Measurements from ENCODE around the gene UNC13A.

The UNC13A gene

DNA sequence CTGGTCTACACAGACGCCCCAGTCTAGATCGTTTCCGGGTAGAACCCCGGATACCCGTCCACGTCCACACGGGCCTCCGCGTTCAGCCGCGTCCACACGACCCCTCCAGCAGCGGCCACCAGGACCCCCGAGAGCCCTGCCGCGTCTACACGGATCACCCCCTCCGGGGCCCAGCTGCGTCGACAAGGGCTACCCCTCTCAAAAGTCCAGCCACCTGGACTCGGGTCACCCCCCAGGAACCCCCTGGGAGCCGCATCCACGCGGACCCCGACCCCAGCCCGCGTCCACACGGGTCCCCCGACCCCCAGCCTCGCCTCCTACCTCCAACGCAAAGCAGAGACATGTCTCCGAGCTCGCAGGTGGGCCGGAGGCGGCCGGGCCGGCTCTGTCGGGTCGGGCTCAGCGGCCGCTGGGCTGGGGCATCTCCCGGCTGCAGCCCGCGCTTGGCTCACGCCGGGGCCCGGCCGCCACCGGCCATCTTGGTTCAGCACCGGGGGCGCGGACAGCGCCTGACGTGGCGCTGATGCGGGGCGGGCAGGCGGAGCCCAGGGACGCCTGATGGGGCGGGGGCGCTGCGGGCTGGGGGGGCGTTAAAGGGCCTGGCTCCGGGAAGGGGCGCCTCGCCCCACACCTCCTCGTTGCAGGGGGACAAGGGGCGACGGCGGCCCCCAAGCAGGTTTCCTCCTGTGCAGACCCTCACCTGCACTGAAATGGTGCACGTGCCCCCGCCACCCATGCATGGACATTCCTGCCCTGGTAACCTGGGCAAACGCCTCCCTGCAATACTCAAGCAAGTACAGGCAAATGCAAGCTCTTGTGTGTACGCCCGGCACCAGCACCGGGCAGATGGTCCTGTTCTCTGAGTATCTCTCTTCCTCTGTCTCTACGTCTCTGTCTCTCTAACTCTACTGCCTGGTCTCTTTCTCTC, at the start of gene UNC13A:
Gene UNC13A, minus strand, starts transcription at position 498 of the 928 bp plus-strand sequence. Its CDS starts 155 bp downstream, at position 343.
- no peak within 1 kb of the TSS for H3K4me3 ChIP-seq (ENCODE audit: low read depth, low read length)
- TF ChIP-seq, protein P1, sequence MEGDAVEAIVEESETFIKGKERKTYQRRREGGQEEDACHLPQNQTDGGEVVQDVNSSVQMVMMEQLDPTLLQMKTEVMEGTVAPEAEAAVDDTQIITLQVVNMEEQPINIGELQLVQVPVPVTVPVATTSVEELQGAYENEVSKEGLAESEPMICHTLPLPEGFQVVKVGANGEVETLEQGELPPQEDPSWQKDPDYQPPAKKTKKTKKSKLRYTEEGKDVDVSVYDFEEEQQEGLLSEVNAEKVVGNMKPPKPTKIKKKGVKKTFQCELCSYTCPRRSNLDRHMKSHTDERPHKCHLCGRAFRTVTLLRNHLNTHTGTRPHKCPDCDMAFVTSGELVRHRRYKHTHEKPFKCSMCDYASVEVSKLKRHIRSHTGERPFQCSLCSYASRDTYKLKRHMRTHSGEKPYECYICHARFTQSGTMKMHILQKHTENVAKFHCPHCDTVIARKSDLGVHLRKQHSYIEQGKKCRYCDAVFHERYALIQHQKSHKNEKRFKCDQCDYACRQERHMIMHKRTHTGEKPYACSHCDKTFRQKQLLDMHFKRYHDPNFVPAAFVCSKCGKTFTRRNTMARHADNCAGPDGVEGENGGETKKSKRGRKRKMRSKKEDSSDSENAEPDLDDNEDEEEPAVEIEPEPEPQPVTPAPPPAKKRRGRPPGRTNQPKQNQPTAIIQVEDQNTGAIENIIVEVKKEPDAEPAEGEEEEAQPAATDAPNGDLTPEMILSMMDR (IDR thresholded peaks at IDR 0.05; ENCODE audit: low read depth, low read length) = no peak

DNA sequence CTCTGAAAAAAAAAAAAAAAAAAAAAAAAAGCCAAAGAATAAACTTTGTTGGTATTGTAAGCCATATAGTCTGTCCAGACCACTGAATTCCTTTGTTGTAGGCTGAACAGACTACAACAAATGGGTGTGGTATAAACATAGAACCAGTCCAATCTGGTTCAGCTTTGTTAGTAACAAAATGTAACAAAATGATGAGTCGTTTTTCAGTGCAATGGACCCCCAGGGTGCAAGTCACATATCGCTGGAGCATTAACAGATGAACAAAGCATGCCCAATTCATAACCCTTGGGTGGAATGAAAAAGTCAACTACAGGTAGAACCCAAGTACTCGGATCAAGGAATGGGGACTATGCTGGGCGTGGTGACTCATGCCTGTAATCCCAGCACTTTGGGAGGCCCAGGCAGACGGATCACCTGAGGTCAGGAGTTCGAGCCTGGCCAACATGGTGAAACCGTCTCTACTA, 49.6 kb upstream of the UNC13A start:
- no peak overlapping the region for H3K4me3 ChIP-seq (ENCODE audit: low read depth, low read length)
- TF ChIP-seq, protein P1 (IDR thresholded peaks at IDR 0.05; ENCODE audit: low read depth, low read length) = no peak

DNA sequence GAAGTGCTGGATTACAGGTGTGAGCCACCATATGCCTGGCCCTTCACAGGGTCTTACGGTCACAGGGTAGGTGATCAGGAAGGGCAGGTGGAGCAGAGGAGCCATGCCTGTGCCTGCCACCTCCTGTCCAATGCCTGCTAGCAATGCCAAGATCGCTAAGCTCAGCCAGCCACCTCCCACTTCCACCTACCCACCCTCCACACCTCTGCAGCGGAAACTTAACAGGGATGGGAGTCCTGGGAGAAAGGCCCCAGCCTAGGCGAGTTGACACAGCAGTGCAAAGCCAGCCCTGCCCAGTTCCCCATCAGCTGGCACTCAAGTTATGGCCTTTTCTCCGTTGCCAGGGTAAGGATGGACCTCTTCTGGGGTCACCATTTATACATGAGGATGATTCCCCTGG, 47.3 kb upstream of the UNC13A start:
- H3K4me3 ChIP-seq (ENCODE audit: low read depth, low read length) = no peak overlapping the region
- TF ChIP-seq, protein P1 (IDR thresholded peaks at IDR 0.05; ENCODE audit: low read depth, low read length) = no peak

DNA sequence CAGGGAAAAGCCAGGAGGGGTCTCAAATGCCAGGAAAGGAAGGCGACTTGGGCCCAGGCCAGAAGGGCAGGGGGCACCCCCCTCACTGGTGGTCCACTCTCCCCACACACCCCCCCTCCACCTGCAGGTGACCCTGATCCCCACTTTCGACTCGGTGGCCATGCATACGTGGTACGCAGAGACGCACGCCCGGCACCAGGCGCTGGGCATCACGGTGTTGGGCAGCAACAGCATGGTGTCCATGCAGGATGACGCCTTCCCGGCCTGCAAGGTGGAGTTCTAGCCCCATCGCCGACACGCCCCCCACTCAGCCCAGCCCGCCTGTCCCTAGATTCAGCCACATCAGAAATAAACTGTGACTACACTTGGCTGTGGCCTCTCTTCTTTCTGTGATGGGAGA, 46.0 kb upstream of the UNC13A start:
- H3K4me3 ChIP-seq (ENCODE audit: low read depth, low read length) = no peak overlapping the region
- TF ChIP-seq, protein P1 (IDR thresholded peaks at IDR 0.05; ENCODE audit: low read depth, low read length) = no peak

DNA sequence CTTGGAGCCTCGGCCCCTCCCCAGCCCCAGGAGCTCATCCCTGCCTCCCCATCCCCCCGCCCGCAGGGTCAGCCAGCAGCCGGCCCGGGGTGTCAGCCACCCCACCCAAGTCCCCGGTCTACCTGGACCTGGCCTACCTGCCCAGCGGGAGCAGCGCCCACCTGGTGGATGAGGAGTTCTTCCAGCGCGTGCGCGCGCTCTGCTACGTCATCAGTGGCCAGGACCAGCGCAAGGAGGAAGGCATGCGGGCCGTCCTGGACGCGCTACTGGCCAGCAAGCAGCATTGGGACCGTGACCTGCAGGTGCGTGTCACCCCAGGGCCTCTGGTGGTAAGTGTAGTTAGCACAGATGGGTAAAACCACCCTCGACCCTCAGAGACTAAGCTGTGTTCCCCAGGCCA, 45.0 kb upstream of the UNC13A start:
- TF ChIP-seq, protein P1 (IDR thresholded peaks at IDR 0.05; ENCODE audit: low read depth, low read length) = no peak
- H3K4me3 ChIP-seq (ENCODE audit: low read depth, low read length) = no peak overlapping the region

DNA sequence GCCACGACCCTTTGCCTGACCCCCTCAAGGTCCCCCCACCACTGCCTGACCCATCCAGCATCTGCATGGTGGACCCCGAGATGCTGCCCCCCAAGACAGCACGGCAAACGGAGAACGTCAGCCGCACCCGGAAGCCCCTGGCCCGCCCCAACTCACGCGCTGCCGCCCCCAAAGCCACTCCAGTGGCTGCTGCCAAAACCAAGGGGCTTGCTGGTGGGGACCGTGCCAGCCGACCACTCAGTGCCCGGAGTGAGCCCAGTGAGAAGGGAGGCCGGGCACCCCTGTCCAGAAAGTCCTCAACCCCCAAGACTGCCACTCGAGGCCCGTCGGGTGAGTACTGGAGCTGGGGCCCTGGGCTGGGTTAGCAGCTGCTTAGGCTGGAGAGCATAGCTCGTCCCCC, 39.7 kb upstream of the UNC13A start:
- no peak overlapping the region for H3K4me3 ChIP-seq (ENCODE audit: low read depth, low read length)
- TF ChIP-seq, protein P1 (IDR thresholded peaks at IDR 0.05; ENCODE audit: low read depth, low read length) = no peak

Data from WI38 (cell line).